ENCODE results near the gene PRDM16. TPM values are rescaled to one million over a fixed set of nuclear protein-coding genes. Genes with fewer than 3 reads are reported as not detected.
A peak's percentile ranks its signal among the peaks of the same experiment; 100 is the strongest.

The PRDM16 gene
- total and polyA plus RNA-seq, 2 of the 8 experiments (the other 6 are each of a cell fraction or from before 2014, with no cell fraction given), result 0.39 to 0.43 TPM

DNA sequence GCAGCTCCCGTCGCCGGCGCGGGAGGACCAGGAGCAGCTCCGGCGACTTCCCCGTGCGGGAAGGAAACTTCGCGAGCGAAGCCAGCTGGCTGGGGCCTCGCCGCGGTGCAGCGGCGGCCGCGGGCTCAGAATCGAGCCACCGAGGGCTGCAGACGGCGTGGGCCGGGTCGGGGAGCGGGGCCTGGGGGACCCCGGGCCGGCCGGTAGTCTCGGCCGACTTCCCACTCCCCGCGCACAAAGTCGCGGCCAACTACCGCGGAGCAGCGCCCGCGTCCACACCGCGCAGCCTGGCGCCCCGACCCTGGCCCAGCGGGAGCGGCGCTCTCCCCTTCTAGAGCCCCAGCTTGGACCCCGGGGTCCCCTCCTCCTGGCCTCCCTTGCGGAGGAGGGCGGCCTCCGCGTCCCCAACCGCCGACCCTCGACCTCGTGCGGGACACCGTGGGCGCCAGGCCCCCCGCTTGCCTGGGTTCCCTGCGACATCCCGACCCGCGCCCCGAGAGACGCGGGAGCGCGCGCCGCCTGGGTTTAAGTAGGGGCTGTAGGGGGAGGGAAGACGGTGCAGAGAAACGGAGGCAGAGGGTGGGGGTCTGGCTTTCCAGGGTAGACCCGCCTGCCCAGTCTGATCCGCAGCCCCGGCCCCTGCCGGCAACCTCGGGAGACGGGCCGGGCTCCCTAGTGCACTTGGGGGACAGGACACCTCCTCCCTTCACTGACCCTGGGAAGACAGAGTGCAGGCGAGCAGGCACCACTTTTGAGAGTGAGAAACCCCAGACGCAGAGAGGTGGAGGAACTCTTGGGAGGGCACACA lies 4.7 kb downstream of the PRDM16 start (continued):
- TF ChIP-seq CHD2 (IDR thresholded peaks at IDR 0.05; ENCODE audit: low read length) (no peak), HDAC6 (IDR thresholded peaks at IDR 0.05; ENCODE audit: low read depth, low read length) (no peak), JUN (IDR thresholded peaks at IDR 0.05; ENCODE audit: low read depth, low read length) (no peak), ZNF274 (IDR thresholded peaks at IDR 0.05; ENCODE audit: borderline replicate concordance, extremely low read depth, low read length) (no peak), POU5F1 (IDR thresholded peaks at IDR 0.05; ENCODE audit: low read depth, low read length) (no peak), PHF8 (conservative IDR thresholded peaks at IDR 0.05; ENCODE audit: low read depth, low read length) (no peak), GTF2F1 (IDR thresholded peaks at IDR 0.05; ENCODE audit: borderline replicate concordance, low read depth, low read length) (no peak), RNF2 (IDR thresholded peaks at IDR 0.05; ENCODE audit: borderline replicate concordance, low read depth, low read length, missing control alignments, poor library complexity, severe bottlenecking) (peak; percentile 80), RFX5 (IDR thresholded peaks at IDR 0.05; ENCODE audit: borderline replicate concordance, low read depth, low read length) (no peak), FOSL1 (IDR thresholded peaks at IDR 0.05; ENCODE audit: insufficient read depth, low read depth, low read length) (no peak), KDM4A (IDR thresholded peaks at IDR 0.05; ENCODE audit: low read depth, low read length, severe bottlenecking) (peak; percentile 32), SRF (IDR thresholded peaks at IDR 0.05; ENCODE audit: low read depth, low read length) (no peak), SP4 (IDR thresholded peaks at IDR 0.05; ENCODE audit: low read length) (no peak), NANOG (IDR thresholded peaks at IDR 0.05; ENCODE audit: insufficient read depth, low read depth, low read length, poor library complexity, severe bottlenecking) (no peak), GABPA (IDR thresholded peaks at IDR 0.05; ENCODE audit: borderline replicate concordance, insufficient read depth, low read length) (no peak), SIRT6 (IDR thresholded peaks at IDR 0.05; ENCODE audit: low read length) (no peak), TCF12 (IDR thresholded peaks at IDR 0.05; ENCODE audit: low read depth, low read length) (no peak), SIN3A (conservative IDR thresholded peaks at IDR 0.05 in 1 of 2, IDR thresholded peaks at IDR 0.05 in 1 of 2; ENCODE audit: low read depth in 1 of 2, low read length in 2 of 2) (no peak), ASH2L (IDR thresholded peaks at IDR 0.05; ENCODE audit: low read length) (peak; percentile 16)
- TF ChIP-seq, protein P1, sequence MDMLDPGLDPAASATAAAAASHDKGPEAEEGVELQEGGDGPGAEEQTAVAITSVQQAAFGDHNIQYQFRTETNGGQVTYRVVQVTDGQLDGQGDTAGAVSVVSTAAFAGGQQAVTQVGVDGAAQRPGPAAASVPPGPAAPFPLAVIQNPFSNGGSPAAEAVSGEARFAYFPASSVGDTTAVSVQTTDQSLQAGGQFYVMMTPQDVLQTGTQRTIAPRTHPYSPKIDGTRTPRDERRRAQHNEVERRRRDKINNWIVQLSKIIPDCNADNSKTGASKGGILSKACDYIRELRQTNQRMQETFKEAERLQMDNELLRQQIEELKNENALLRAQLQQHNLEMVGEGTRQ (IDR thresholded peaks at IDR 0.05; ENCODE audit: low read length), result no peak
- TF ChIP-seq, protein P2, sequence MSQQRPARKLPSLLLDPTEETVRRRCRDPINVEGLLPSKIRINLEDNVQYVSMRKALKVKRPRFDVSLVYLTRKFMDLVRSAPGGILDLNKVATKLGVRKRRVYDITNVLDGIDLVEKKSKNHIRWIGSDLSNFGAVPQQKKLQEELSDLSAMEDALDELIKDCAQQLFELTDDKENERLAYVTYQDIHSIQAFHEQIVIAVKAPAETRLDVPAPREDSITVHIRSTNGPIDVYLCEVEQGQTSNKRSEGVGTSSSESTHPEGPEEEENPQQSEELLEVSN (IDR thresholded peaks at IDR 0.05), result no peak
- TF ChIP-seq, protein P3, sequence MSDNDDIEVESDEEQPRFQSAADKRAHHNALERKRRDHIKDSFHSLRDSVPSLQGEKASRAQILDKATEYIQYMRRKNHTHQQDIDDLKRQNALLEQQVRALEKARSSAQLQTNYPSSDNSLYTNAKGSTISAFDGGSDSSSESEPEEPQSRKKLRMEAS (IDR thresholded peaks at IDR 0.05), result no peak

All from H1 (cell line).